SU-DHL-6 (cell line): ENCODE measurements around the gene NOD2.

Experiments
- H2AFZ ChIP-seq: fragments of 200-600 bp; sonication (generic); 2 replicates; pipeline ENCODE4 v1.6.1; 2014; ENCODE audit warnings: low read depth, mild to moderate bottlenecking, moderate library complexity, mixed read lengths, antibody characterized with exemption, low read length; ENCODE audit not compliant: severe bottlenecking
- H3F3A ChIP-seq: fragments of 200-600 bp; shearing (Covaris generic); 2 replicates; pipeline ENCODE4 v1.6.0; 2016; ENCODE audit warnings: antibody characterized with exemption, mild to moderate bottlenecking; ENCODE audit not compliant: insufficient read depth
- H3K27ac ChIP-seq: fragments of 200-600 bp; sonication (generic); 2 replicates; pipeline ENCODE4 v1.5.1; 2016; ENCODE audit warnings: low read depth, mild to moderate bottlenecking, low read length, moderate library complexity, mixed read lengths
- H3K27me3 ChIP-seq: fragments of 200-600 bp; sonication (generic), shearing (Covaris generic); 2 replicates; pipeline ENCODE4 v1.6.0; 2014; ENCODE audit warnings: mild to moderate bottlenecking, low read length
- H3K36me3 ChIP-seq: fragments of 200-600 bp; sonication (generic); 2 replicates; pipeline ENCODE4 v1.6.1; 2014; ENCODE audit warnings: mild to moderate bottlenecking, low read length, mixed read lengths
- H3K4me2 ChIP-seq: fragments of 300-600, 200-600 bp; shearing (Covaris generic), sonication (generic); 2 replicates; pipeline ENCODE4 v1.6.0; 2014; ENCODE audit warnings: low read length, low read depth, mild to moderate bottlenecking; ENCODE audit not compliant: poor library complexity, severe bottlenecking
- H3K4me3 ChIP-seq: fragments of 200-600 bp; sonication (generic); 2 replicates; pipeline ENCODE4 v1.5.1; 2014; ENCODE audit warnings: antibody characterized with exemption, low read length, mild to moderate bottlenecking, mixed read lengths; ENCODE audit not compliant: insufficient read depth, poor library complexity, severe bottlenecking
- H3K79me2 ChIP-seq: fragments of 200-600 bp; sonication (generic); 2 replicates; pipeline ENCODE4 v1.6.1; 2014; ENCODE audit warnings: mild to moderate bottlenecking, low read length, moderate library complexity; ENCODE audit not compliant: insufficient read depth
- H3K9ac ChIP-seq: fragments of 200-600 bp; sonication (generic); 2 replicates; pipeline ENCODE4 v1.7.0; 2014; ENCODE audit warnings: mild to moderate bottlenecking, low read length
- H3K9me2 ChIP-seq: fragments of 200-600 bp; sonication (generic); replicated peaks from 2 replicates; pipeline ENCODE4 v1.6.1; 2014; ENCODE audit warnings: low read length; ENCODE audit not compliant: insufficient read depth
- H3K9me3 ChIP-seq: fragments of 200-600 bp; sonication (generic); 2 replicates; pipeline ENCODE4 v1.6.1; 2014; ENCODE audit warnings: low read length, mixed read lengths; ENCODE audit not compliant: insufficient read depth
- H4K20me1 ChIP-seq: fragments of 200-600 bp; sonication (generic); 2 replicates; pipeline ENCODE4 v1.6.1; 2014; ENCODE audit warnings: low read depth, mild to moderate bottlenecking, antibody characterized with exemption, low read length, moderate library complexity, mixed read lengths
- CTCF ChIP-seq: fragments of 200-600 bp; sonication (generic); IDR thresholded peaks from one replicate; pipeline ENCODE4 v1.5.1; 2017; ENCODE audit warnings: antibody characterized with exemption, mild to moderate bottlenecking, low read length, moderate library complexity; ENCODE audit not compliant: insufficient read depth, poor library complexity, severe bottlenecking
- EZH2phosphoT487 ChIP-seq: fragments of 200-600 bp; sonication (generic), shearing (Covaris generic); conservative IDR thresholded peaks from 2 replicates; pipeline ENCODE4 v1.6.1; 2018; ENCODE audit warnings: mild to moderate bottlenecking, antibody characterized with exemption, low read length, moderate library complexity, mixed read lengths

Gene NOD2

GRCh38 chr16:50761267-50761666 lies 67.9 kb downstream of the NOD2 start:
- Histone ChIP-seq H3F3A (no peaks in the 10 kb centered on the region), H3K27ac (no peak overlapping the region), H3K9ac (no peak overlapping the region), H2AFZ (no peak overlapping the region), H3K36me3 (no peaks in the 10 kb centered on the region), H3K9me3 (peaks cover 4% of the 10 kb centered on the region; the same call in 1 of the 2 replicates), H3K9me2 (no peaks in the 10 kb centered on the region), H3K4me3 (no peak overlapping the region), H3K4me2 (no peak overlapping the region), H4K20me1 (no peaks in the 10 kb centered on the region; the same call in 1 of the 2 replicates), H3K27me3 (no peaks in the 10 kb centered on the region), H3K79me2 (no peaks in the 10 kb centered on the region)
- TF ChIP-seq CTCF (no peak), EZH2phosphoT487 (no peak)

DNA sequence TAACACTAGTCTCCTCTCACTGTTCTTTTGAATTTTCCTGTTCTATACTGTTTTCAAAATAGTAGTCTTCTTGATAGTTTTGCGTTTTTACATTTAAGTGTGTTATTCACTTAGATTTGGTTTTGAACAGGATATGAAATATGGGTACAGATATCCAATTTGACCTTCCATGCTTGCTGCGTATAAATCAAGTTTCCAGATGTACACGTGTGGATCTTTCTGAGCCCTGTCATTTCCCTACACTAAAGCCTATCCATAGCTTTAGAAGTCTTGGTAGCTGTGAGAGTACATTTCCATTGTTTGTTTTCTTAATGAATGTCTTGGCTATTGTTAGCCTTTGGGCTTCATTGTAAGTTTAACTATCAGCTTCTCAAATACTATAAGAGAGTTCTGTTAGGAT lies 68.8 kb downstream of the NOD2 start:
- Histone ChIP-seq H3K27ac (no peak overlapping the region), H3K79me2 (no peaks in the 10 kb centered on the region)

GRCh38 chr16:50763211-50763610 lies 69.8 kb downstream of the NOD2 start:
- Histone ChIP-seq H3K9ac (no peak overlapping the region), H4K20me1 (no peaks in the 10 kb centered on the region; the same call in 1 of the 2 replicates), H2AFZ (no peak overlapping the region), H3K4me3 (no peak overlapping the region), H3K4me2 (no peak overlapping the region), H3K79me2 (no peaks in the 10 kb centered on the region), H3K36me3 (no peaks in the 10 kb centered on the region), H3F3A (no peaks in the 10 kb centered on the region), H3K27me3 (no peaks in the 10 kb centered on the region), H3K27ac (no peak overlapping the region), H3K9me2 (no peaks in the 10 kb centered on the region), H3K9me3 (peaks cover 6% of the 10 kb centered on the region; the same call in 1 of the 2 replicates)
- TF ChIP-seq EZH2phosphoT487 (no peak), CTCF (no peak)

More for the DNA sequence above, 68.8 kb downstream of the NOD2 start:
- Histone ChIP-seq H3K9ac (no peak overlapping the region), H2AFZ (no peak overlapping the region), H3K27me3 (no peaks in the 10 kb centered on the region), H3K9me3 (peaks cover 6% of the 10 kb centered on the region; the same call in 1 of the 2 replicates), H3K4me3 (no peak overlapping the region), H3K36me3 (no peaks in the 10 kb centered on the region), H3F3A (no peaks in the 10 kb centered on the region), H3K4me2 (no peak overlapping the region), H4K20me1 (no peaks in the 10 kb centered on the region; the same call in 1 of the 2 replicates), H3K9me2 (no peaks in the 10 kb centered on the region)
- TF ChIP-seq CTCF (no peak), EZH2phosphoT487 (no peak)
